Islet of Langerhans (tissue), 1 donor: Measurements from ENCODE around the gene CRADD.
"Not testable (repeated sequence)": the region's sequence is repeated elsewhere in the genome, so short reads cannot be mapped to it uniquely, and the experiment has no call there.

ENCODE experiments used
- FAIRE-seq: peaks from one replicate; lab custom pipeline; 2011; peaks lifted over from hg19 to GRCh38; lab: Jason Lieb, UNC

Gene CRADD

GRCh38 chr12:93759512-93760081 is 82.4 kb downstream of the CRADD start:
- no peak for FAIRE-seq

GRCh38 chr12:93760275-93760875 is 83.2 kb downstream of the CRADD start:
- no peak for FAIRE-seq

GRCh38 chr12:93762059-93762719 is 85.0 kb downstream of the CRADD start:
- FAIRE-seq: no peak

GRCh38 chr12:93762912-93763553 is 85.9 kb downstream of the CRADD start:
- FAIRE-seq: no peak

- no peak for FAIRE-seq
Observed at GRCh38 chr12:93763746-93764147, 86.6 kb downstream of the CRADD start.

- FAIRE-seq: no peak
Observed at GRCh38 chr12:93766371-93766770, 89.2 kb downstream of the CRADD start.

GRCh38 chr12:93766796-93767523 is 89.8 kb downstream of the CRADD start:
- peak; percentile 98 for FAIRE-seq

- no peak for FAIRE-seq
Observed at GRCh38 chr12:93767524-93767863, 90.3 kb downstream of the CRADD start.

GRCh38 chr12:93772003-93772700 is 95.0 kb downstream of the CRADD start:
- no peak for FAIRE-seq

- FAIRE-seq: no peak
Observed at GRCh38 chr12:93773122-93773871, 96.1 kb downstream of the CRADD start.

- no peak for FAIRE-seq
Observed at GRCh38 chr12:93776581-93777018, 99.4 kb downstream of the CRADD start.

- FAIRE-seq: no peak
Observed at GRCh38 chr12:93777254-93777653, 100.1 kb downstream of the CRADD start.

- FAIRE-seq: peak; percentile 55
Observed at GRCh38 chr12:93778306-93778705, 101.1 kb downstream of the CRADD start.

GRCh38 chr12:93778766-93779165 is 101.6 kb downstream of the CRADD start:
- no peak for FAIRE-seq

GRCh38 chr12:93780101-93780641 is 103.0 kb downstream of the CRADD start:
- no peak for FAIRE-seq

- FAIRE-seq: not testable (repeated sequence)
Observed at GRCh38 chr12:93780886-93781285, 103.7 kb downstream of the CRADD start.

GRCh38 chr12:93781961-93782360 is 104.8 kb downstream of the CRADD start:
- not testable (repeated sequence) for FAIRE-seq

- FAIRE-seq: no peak
Observed at GRCh38 chr12:93782853-93783252, 105.7 kb downstream of the CRADD start.

GRCh38 chr12:93783832-93784231 is 106.7 kb downstream of the CRADD start:
- no peak for FAIRE-seq

GRCh38 chr12:93784339-93785086 is 107.3 kb downstream of the CRADD start:
- FAIRE-seq: peak; percentile 98
